Fibroblast of lung (primary cell): ENCODE measurements around the gene SEC22A.

Experiments used
- CTCF ChIP-seq, 2 donors: IDR thresholded peaks in 1 of 2; conservative IDR thresholded peaks in 1 of 2; 1 replicate in 1 of 2; 2 replicates in 1 of 2; pipeline ENCODE4 v1.5.1; 2011 to 2012; ENCODE audit warnings: low read length in 2 of 2, control low read depth in 1 of 2, inconsistent platforms in 1 of 2, low read depth in 1 of 2, mild to moderate bottlenecking in 1 of 2
- EZH2 ChIP-seq: IDR thresholded peaks from 2 replicates; pipeline ENCODE4 v1.5.1; 2012; ENCODE audit warnings: low read length, control low read depth, mild to moderate bottlenecking; ENCODE audit errors: missing control alignments

GRCh38 chr3:123297627-123297899 is 95.8 kb downstream of the SEC22A start:
- TF ChIP-seq CTCF (conservative IDR thresholded peaks at IDR 0.05 in 1 of 2, IDR thresholded peaks at IDR 0.05 in 1 of 2; ENCODE audit: low read depth in 1 of 2, low read length in 2 of 2) (no peak), EZH2 (no peak)
